Uterus (tissue), 4 donors: Measurements from ENCODE around the gene CRIP1. TPM values are rescaled to one million over a fixed set of nuclear protein-coding genes. Genes with fewer than 3 reads are reported as not detected.
A peak's percentile ranks its signal among the peaks of the same experiment; 100 is the strongest.

Experiments
- DNase-seq, 2 donors: peaks; one replicate each; pipeline ENCODE4 v3.0.0-alpha.2; 2019 to 2020
- H3K27ac ChIP-seq, 2 donors: fragments of 200-600 bp; sonication (generic); 1 replicate in 1 of 2; 2 replicates in 1 of 2; pipeline ENCODE4 v1.5.1; 2016 to 2018
- H3K27me3 ChIP-seq, 2 donors: fragments of 200-600 bp; sonication (generic); one replicate each; pipeline ENCODE4 v1.5.1; 2018 to 2019; ENCODE audit warnings: control low read depth in 1 of 2
- H3K36me3 ChIP-seq, 2 donors: fragments of 200-600 bp; sonication (generic); one replicate each; pipeline ENCODE4 v1.5.1; 2019; ENCODE audit warnings: control low read depth in 1 of 2
- H3K4me1 ChIP-seq, 2 donors: fragments of 200-600 bp; sonication (generic); one replicate each; pipeline ENCODE4 v1.5.1; 2018 to 2019; ENCODE audit warnings: control low read depth in 1 of 2
- H3K4me3 ChIP-seq, 2 donors: fragments of 200-600 bp; sonication (generic); 1 replicate in 1 of 2; 2 replicates in 1 of 2; pipeline ENCODE4 v1.5.1; 2018 to 2019; ENCODE audit warnings: mild to moderate bottlenecking in 1 of 2
- H3K9me3 ChIP-seq, 2 donors: fragments of 200-600 bp; sonication (generic); one replicate each; pipeline ENCODE4 v1.5.1; 2019; ENCODE audit warnings: control low read depth in 1 of 2
- CTCF ChIP-seq, 4 experiments: fragments of 200-600 bp in 2 of 4; fragments of 450-650 bp in 2 of 4; sonication (generic) in 2 of 4; IDR thresholded peaks; one replicate each; pipeline ENCODE4 v1.5.1; 2016 to 2019; ENCODE audit warnings: antibody characterized with exemption in 4 of 4, mild to moderate bottlenecking in 2 of 4, moderate library complexity in 1 of 4
- POLR2A ChIP-seq, 2 donors: fragments of 450-650 bp; IDR thresholded peaks; one replicate each; pipeline ENCODE4 v1.6.1; 2016; ENCODE audit warnings: antibody characterized with exemption in 2 of 2, mild to moderate bottlenecking in 1 of 2, moderate library complexity in 1 of 2
- intact Hi-C: fragments of 100-400 bp; cut with DNase I; formaldehyde crosslinking; loops from one replicate; pipeline ENCODE4 v1.15.1; 2023; ENCODE audit warnings: low total_unique reads
- total RNA-seq, 4 donors: library from RNA; depleted of rRNA in 3 of 4; stranded (reverse); fragments of >200 nt in 3 of 4; gene quantifications; one replicate each; pipeline versions ENCODE4 v1.1.0 to v1.2.4, GENCODE V29; 2014 to 2023
- donor health status: DM: yes; HTN: yes; CAD: no.

CRIP1 gene
- total RNA-seq, 4 donors from 2014 or later = 0.51 to 64.7 (median 34.4) TPM

GRCh38 chr14:105467249-105467941 is 19.3 kb upstream of the CRIP1 start:
- Histone ChIP-seq H3K27me3 (no peaks in the 10 kb centered on the region), H3K4me3 (no peak overlapping the region), H3K27ac (no peak overlapping the region), H3K36me3 (no peaks in the 10 kb centered on the region), H3K9me3 (no peaks in the 10 kb centered on the region), H3K4me1 (peaks cover 0 to 8% of the 10 kb centered on the region in 2 donors)
- intact Hi-C loops = no loop called here
- TF ChIP-seq POLR2A (IDR thresholded peaks at IDR 0.05) (no peak), CTCF (IDR thresholded peaks at IDR 0.05) (no peak)
- no peak for DNase-seq

- Histone ChIP-seq H3K9me3 (no peaks in the 10 kb centered on the region), H3K27ac (no peak overlapping the region), H3K27me3 (no peaks in the 10 kb centered on the region), H3K4me1 (peaks cover 0 to 9% of the 10 kb centered on the region in 2 donors), H3K36me3 (no peaks in the 10 kb centered on the region), H3K4me3 (no peak overlapping the region)
- TF ChIP-seq POLR2A (IDR thresholded peaks at IDR 0.05) (no peak), CTCF (IDR thresholded peaks at IDR 0.05) (no peak)
- intact Hi-C loops = no loop called here
- DNase-seq = no peak
These were observed 18.7 kb upstream of the CRIP1 start for GRCh38 chr14:105467942-105468471.

- no peak for DNase-seq
- no peak overlapping the region for H3K4me3 ChIP-seq
These were observed 18.0 kb upstream of the CRIP1 start for GRCh38 chr14:105468621-105469241.

GRCh38 chr14:105469456-105470349 is 17.0 kb upstream of the CRIP1 start:
- Histone ChIP-seq H3K27me3 (no peaks in the 10 kb centered on the region), H3K27ac (no peak overlapping the region), H3K4me1 (peaks cover 0 to 20% of the 10 kb centered on the region in 2 donors), H3K36me3 (no peaks in the 10 kb centered on the region), H3K9me3 (no peaks in the 10 kb centered on the region), H3K4me3 (no peak overlapping the region)
- DNase-seq = no peak
- TF ChIP-seq POLR2A (IDR thresholded peaks at IDR 0.05) (no peak), CTCF (IDR thresholded peaks at IDR 0.05) (no peak)
- intact Hi-C loops = no loop called here

More at GRCh38 chr14:105468621-105469241, 18.0 kb upstream of the CRIP1 start:
- H3K4me1 ChIP-seq = peaks cover 0 to 16% of the 10 kb centered on the region in 2 donors
- no peak for TF ChIP-seq CTCF (IDR thresholded peaks at IDR 0.05)
- no peak for TF ChIP-seq POLR2A (IDR thresholded peaks at IDR 0.05)
- intact Hi-C loops = no loop called here
- no peaks in the 10 kb centered on the region for H3K27me3 ChIP-seq
- H3K27ac ChIP-seq = peak overlapping the region in 1 of 2 donors; percentile 9
- no peaks in the 10 kb centered on the region for H3K9me3 ChIP-seq
- H3K36me3 ChIP-seq = no peaks in the 10 kb centered on the region
